ENCODE measurements around the gene STOX2.

The STOX2 gene

DNA sequence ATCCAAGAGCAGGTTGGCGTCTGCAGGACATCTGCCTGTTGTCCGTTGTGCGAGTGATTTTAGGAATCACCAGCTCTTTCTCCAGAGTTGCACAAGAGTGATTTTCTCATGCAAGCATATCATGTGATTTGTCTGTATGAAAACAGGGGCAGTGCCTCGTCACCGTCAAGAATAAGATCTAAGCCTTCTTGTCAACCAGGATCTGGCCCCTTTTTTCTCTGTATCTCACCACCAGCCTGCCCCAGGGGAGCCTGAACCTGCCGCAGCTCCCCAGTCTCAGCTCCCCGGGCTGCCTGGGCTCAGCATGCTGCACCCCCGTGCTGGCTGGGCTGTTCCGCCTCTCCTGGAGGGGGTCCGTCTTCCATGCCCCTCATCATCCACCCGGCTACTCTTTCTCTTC, 90.5 kb downstream of the STOX2 start:
- Histone ChIP-seq H4K20me1 (ENCODE audit: insufficient read depth, low read length) (no peaks in the 10 kb centered on the region), H2AFZ (ENCODE audit: low read depth, low read length) (no peak overlapping the region), H3K4me3 (ENCODE audit: low read length) (no peak overlapping the region), H3K4me1 (ENCODE audit: low read length) (no peaks in the 10 kb centered on the region), H3K4me2 (ENCODE audit: low read length) (no peak overlapping the region), H3K9ac (ENCODE audit: low read length) (no peak overlapping the region), H3K79me2 (ENCODE audit: low read length) (no peaks in the 10 kb centered on the region), H3K27me3 (ENCODE audit: low read depth, low read length) (no peaks in the 10 kb centered on the region), H3K36me3 (replicated peaks; ENCODE audit: low read depth, low read length) (no peaks in the 10 kb centered on the region), H3K9me3 (ENCODE audit: insufficient read depth, low read length) (no peaks in the 10 kb centered on the region), H3K27ac (ENCODE audit: low read length) (no peak overlapping the region)
- TF ChIP-seq CTCF (IDR thresholded peaks at IDR 0.05; ENCODE audit: low read depth, low read length) (no peak), EZH2phosphoT487 (IDR thresholded peaks at IDR 0.05; ENCODE audit: low read depth) (no peak)

DNA sequence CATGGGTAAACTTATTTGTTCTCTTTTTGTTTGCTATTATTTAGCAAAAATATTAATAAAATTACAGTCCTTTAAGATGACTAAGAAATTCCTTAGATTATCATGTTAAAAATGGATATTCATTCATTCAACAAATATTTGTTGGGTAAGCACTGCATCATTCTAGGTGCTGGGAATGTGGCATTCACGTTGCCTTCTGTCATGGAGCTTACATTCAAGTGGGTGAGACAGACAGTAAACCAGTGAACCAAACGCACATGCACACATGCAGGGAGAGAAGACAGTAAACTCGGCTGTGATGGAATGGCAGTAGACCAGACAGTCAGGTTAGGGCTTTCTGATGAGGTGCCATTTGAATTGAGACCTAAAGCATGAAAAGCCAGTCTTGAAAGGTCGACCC, 91.8 kb downstream of the STOX2 start:
- H3K4me1 ChIP-seq (ENCODE audit: low read length), result no peaks in the 10 kb centered on the region
- H3K9me3 ChIP-seq (ENCODE audit: insufficient read depth, low read length), result no peaks in the 10 kb centered on the region
- H3K4me3 ChIP-seq (ENCODE audit: low read length), result no peak overlapping the region
- no peaks in the 10 kb centered on the region for H3K79me2 ChIP-seq (ENCODE audit: low read length)
- no peaks in the 10 kb centered on the region for H3K27me3 ChIP-seq (ENCODE audit: low read depth, low read length)
- H3K4me2 ChIP-seq (ENCODE audit: low read length), result no peak overlapping the region
- H3K36me3 ChIP-seq (replicated peaks; ENCODE audit: low read depth, low read length), result no peaks in the 10 kb centered on the region
- no peak overlapping the region for H3K27ac ChIP-seq (ENCODE audit: low read length)
- H2AFZ ChIP-seq (ENCODE audit: low read depth, low read length), result no peak overlapping the region
- no peak overlapping the region for H3K9ac ChIP-seq (ENCODE audit: low read length)
- TF ChIP-seq EZH2phosphoT487 (IDR thresholded peaks at IDR 0.05; ENCODE audit: low read depth), result no peak
- TF ChIP-seq CTCF (IDR thresholded peaks at IDR 0.05; ENCODE audit: low read depth, low read length), result no peak
- H4K20me1 ChIP-seq (ENCODE audit: insufficient read depth, low read length), result no peaks in the 10 kb centered on the region

- Histone ChIP-seq H3K4me3 (ENCODE audit: low read length) (no peak overlapping the region), H3K4me2 (ENCODE audit: low read length) (no peak overlapping the region), H3K79me2 (ENCODE audit: low read length) (no peaks in the 10 kb centered on the region), H3K36me3 (replicated peaks; ENCODE audit: low read depth, low read length) (no peaks in the 10 kb centered on the region), H3K9ac (ENCODE audit: low read length) (no peak overlapping the region), H3K27me3 (ENCODE audit: low read depth, low read length) (no peaks in the 10 kb centered on the region), H4K20me1 (ENCODE audit: insufficient read depth, low read length) (no peaks in the 10 kb centered on the region), H3K9me3 (ENCODE audit: insufficient read depth, low read length) (no peaks in the 10 kb centered on the region), H3K27ac (ENCODE audit: low read length) (no peak overlapping the region), H2AFZ (ENCODE audit: low read depth, low read length) (no peak overlapping the region), H3K4me1 (ENCODE audit: low read length) (no peaks in the 10 kb centered on the region)
- TF ChIP-seq EZH2phosphoT487 (IDR thresholded peaks at IDR 0.05; ENCODE audit: low read depth), result no peak
- TF ChIP-seq CTCF (IDR thresholded peaks at IDR 0.05; ENCODE audit: low read depth, low read length), result no peak
These were observed 94.3 kb downstream of the STOX2 start for GRCh38 chr4:183999435-183999834.

DNA sequence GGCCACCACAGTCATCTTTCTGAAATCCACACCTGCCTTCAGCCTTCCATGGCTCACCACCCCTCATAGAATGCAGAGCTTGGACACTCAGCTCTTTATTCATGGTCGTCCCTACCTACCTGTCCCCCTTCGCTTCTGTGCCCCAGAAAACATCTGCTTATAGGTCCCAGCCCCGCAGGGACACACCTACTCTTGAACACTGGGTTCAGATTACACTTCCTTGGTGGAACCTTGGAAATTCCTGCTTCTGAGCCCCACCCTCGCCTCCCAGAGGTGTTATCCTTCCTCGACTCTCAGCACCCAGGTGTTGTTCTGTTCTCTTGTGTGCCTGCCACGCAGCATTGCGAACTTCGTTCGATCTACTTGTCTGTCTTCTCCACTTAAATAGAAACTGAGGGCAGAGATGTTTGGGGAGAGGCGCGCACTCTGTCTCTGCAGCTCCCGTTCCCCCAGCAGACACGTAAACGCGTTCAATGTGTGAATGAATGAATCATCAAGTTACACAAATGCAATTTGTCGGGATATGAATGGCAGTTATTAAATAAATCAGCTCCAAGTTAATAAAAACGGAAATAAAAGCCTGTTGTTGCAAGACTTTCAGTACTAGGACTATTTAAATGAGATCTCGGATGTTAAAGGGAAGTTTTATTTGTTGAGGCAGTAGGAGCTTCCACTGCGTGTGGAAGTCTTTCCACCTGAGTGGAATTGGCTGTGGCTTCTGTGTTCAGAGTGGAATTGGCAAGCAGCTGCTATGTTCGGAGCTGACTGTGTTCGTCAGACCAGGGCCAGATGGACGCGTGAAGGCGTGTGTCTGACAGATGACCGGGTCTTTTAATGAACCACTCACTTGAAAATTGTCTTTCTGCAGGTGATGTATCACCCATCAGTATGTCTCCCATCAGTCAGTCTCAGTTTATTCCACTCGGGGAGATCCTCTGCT, 95.6 kb downstream of the STOX2 start:
- H3K9me3 ChIP-seq (ENCODE audit: insufficient read depth, low read length), result no peaks in the 10 kb centered on the region
- H3K79me2 ChIP-seq (ENCODE audit: low read length), result no peaks in the 10 kb centered on the region
- no peak overlapping the region for H3K9ac ChIP-seq (ENCODE audit: low read length)
- H3K27ac ChIP-seq (ENCODE audit: low read length), result no peak overlapping the region
- H3K4me2 ChIP-seq (ENCODE audit: low read length), result no peak overlapping the region
- TF ChIP-seq EZH2phosphoT487 (IDR thresholded peaks at IDR 0.05; ENCODE audit: low read depth) (no peak), CTCF (IDR thresholded peaks at IDR 0.05; ENCODE audit: low read depth, low read length) (no peak)
- no peak overlapping the region for H2AFZ ChIP-seq (ENCODE audit: low read depth, low read length)
- H3K36me3 ChIP-seq (replicated peaks; ENCODE audit: low read depth, low read length), result no peaks in the 10 kb centered on the region
- no peaks in the 10 kb centered on the region for H3K4me1 ChIP-seq (ENCODE audit: low read length)
- H3K27me3 ChIP-seq (ENCODE audit: low read depth, low read length), result no peaks in the 10 kb centered on the region
- no peaks in the 10 kb centered on the region for H4K20me1 ChIP-seq (ENCODE audit: insufficient read depth, low read length)
- H3K4me3 ChIP-seq (ENCODE audit: low read length), result no peak overlapping the region

Measured in OCI-LY3 (cell line).